HUES48 (cell line): ENCODE results near the gene JADE2.
"Not testable (repeated sequence)": the region's sequence is repeated elsewhere in the genome, so short reads cannot be mapped to it uniquely, and the experiment has no call there.

ENCODE experiments used
- H3K27ac ChIP-seq: one replicate; pipeline ENCODE4 v1.7.0; 2013; ENCODE audit warnings: low read depth, low read length, inconsistent platforms
- H3K27me3 ChIP-seq: 2 replicates; pipeline ENCODE4 v1.6.1; 2013; ENCODE audit warnings: mild to moderate bottlenecking, low read length; ENCODE audit not compliant: control insufficient read depth, insufficient read depth
- H3K36me3 ChIP-seq: 2 replicates; pipeline ENCODE4 v1.6.1; 2013; ENCODE audit warnings: low read length; ENCODE audit not compliant: control insufficient read depth, insufficient read depth
- H3K4me1 ChIP-seq: 2 replicates; pipeline ENCODE4 v1.6.1; 2013; ENCODE audit warnings: mild to moderate bottlenecking, low read length; ENCODE audit not compliant: control insufficient read depth, insufficient read depth
- H3K4me3 ChIP-seq: 2 replicates; pipeline ENCODE4 v1.5.1; 2013; ENCODE audit warnings: mild to moderate bottlenecking, low read depth, low read length
- H3K9ac ChIP-seq: 2 replicates; pipeline ENCODE4 v1.6.1; 2013; ENCODE audit warnings: mild to moderate bottlenecking, low read depth, low read length, moderate library complexity
- H3K9me3 ChIP-seq: 2 replicates; pipeline ENCODE4 v1.6.1; 2013; ENCODE audit warnings: low read length; ENCODE audit not compliant: control insufficient read depth, insufficient read depth

Gene JADE2

DNA sequence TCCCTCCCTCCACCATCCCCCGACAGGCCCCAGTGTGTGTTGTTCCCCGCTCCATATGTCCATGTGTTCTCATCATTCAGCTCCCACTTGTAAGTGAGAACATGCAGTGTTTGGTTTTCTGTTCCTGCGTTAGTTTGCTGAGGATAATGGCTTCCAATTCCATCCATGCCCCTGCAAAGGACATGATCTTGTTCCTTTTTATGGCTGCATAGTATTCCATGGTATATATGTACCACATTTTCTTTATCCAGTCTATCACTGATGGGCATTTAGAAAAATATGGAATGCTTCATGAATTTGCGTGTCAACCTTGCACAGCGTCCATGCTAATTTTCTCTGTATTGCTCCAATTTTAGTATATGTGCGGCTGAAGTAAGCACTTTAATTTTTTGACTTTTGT is 25.6 kb upstream of the JADE2 start:
- not testable (repeated sequence) for H3K27me3 ChIP-seq, H3K9ac ChIP-seq, H3K27ac ChIP-seq, H3K9me3 ChIP-seq, H3K36me3 ChIP-seq, H3K4me3 ChIP-seq, H3K4me1 ChIP-seq

DNA sequence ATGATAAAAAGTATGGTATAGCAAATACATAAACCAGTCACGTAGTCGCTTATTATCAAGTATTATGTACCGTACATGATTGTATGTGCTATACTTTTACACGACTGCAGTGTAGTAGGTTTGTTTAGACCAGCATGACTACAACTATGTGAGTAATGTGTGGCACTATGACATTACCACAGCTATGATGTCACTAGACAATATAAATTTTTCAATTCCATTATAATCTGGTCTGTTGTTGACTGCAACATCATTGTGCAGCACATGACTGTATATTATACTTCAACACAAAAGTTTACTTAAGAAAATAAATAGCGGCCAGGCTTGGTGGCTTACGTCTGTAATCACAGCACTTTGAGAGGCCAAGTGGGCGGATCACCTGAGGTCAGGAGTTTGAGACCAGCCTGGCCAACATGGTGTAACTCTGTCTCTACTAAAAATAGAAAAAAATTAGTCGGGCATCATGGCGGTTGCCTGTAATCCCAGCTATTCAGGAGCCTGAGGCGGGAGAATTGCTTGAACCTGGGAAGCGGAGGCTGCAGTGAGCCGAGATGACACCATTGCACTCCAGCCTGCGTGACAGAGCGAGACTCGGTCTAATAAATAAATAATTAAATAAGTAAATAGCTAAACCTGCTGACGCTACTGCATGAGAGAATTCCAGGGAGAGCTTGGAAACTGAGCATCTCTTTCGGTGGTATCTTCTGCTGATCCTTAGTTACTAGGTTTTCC is 24.6 kb upstream of the JADE2 start:
- no peak overlapping the region for H3K9ac ChIP-seq
- H3K27ac ChIP-seq = no peak overlapping the region
- H3K4me3 ChIP-seq = no peak overlapping the region
- H3K9me3 ChIP-seq = no peaks in the 10 kb centered on the region
- no peaks in the 10 kb centered on the region for H3K36me3 ChIP-seq
- H3K27me3 ChIP-seq = no peaks in the 10 kb centered on the region
- H3K4me1 ChIP-seq = peaks cover 9% of the 10 kb centered on the region

DNA sequence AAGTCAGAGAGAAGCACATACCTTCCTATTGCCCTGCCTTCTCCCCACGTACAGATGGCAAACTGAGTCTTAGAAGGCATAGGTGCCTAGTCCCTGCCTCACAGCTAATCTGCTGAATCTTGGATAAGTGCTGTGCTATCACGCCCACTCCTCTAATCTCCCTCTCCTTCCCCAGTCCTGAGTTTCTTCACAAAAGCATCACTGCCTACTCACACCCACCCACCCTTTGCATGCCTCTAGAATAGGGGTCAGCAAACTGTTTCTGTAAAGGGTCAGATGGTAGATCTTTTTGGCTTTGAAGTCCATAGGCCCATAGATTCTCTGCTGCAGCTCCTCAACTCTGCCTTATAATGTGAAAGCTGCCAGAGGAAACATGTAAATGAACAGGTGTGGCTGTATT is 23.2 kb upstream of the JADE2 start:
- no peaks in the 10 kb centered on the region for H3K27me3 ChIP-seq
- H3K9ac ChIP-seq = no peak overlapping the region
- peaks cover 23% of the 10 kb centered on the region for H3K4me1 ChIP-seq
- no peak overlapping the region for H3K27ac ChIP-seq
- no peaks in the 10 kb centered on the region for H3K9me3 ChIP-seq
- no peak overlapping the region for H3K4me3 ChIP-seq
- no peaks in the 10 kb centered on the region for H3K36me3 ChIP-seq

DNA sequence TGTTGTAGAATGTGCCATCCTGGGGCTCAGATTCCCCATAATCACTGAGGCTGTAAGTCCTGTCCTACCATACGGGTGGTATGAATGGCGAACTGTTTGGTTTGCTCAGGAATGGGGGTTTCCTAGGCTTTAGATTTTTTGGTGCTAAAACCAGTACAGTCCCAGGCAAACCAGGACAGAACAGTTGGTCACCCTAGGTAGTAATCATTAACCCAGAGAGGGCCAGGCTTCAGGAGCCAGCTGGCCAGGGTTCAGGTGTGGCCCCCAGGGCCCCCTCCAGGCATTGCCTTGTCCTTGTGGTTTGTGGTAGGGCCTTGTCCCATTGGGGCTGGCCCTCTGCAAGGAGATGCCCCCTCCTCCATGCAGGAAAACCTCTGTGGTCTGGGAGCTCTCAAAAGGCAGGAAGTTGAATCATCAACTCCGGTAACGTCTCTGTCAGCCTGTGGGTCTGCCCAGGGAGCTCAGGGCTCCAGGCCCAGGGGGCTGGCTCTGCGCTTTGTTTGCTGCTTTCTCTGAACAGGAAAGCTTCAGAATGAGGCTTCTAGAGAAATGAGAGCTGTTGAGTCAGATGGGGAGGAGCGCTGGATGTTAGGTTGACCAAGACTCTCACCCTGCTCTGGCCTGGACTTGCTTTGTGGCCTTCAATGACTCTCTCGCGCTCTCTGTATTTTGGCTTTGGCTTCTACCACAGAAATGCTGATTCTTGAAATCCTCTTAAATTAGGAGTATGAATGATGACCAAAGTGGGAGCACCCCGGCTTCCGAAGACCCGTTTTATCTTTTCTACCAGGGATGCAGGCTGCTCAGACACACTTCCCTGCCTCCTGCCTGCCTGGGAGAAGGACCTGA is 22.2 kb upstream of the JADE2 start:
- Histone ChIP-seq H3K9ac (0 out of 2 replicates have a peak overlapping the region, but pooled peaks have one; percentile 10), H3K27ac (peak overlapping the region; percentile 87), H3K9me3 (no peaks in the 10 kb centered on the region), H3K36me3 (no peaks in the 10 kb centered on the region), H3K4me3 (no peak overlapping the region), H3K4me1 (peaks cover 23% of the 10 kb centered on the region), H3K27me3 (no peaks in the 10 kb centered on the region)

DNA sequence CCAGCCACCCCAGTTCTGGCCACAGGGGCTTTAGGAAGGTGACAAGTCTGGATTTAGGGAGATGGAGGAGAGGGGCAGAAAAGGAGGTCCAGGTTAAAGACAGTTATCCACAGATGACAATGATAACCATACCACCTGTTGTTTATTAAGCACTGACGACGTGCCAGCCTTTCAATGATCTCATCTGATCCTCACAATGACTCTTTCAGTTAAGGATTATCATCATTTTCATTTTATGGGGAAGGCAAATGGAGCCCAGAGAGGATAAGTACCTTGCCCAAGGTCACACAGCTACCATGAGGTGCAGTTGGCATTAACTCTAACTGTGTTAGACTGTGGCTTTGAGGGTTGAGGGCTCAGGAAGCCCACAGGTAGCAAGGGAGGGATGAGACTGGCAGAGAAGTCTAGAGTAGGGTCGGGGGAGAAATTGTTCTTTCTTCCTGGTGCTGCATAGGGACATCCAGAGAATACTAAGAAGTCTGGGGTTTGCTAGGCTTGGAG is 21.5 kb upstream of the JADE2 start:
- no peak overlapping the region for H3K9ac ChIP-seq
- peaks cover 23% of the 10 kb centered on the region for H3K4me1 ChIP-seq
- no peaks in the 10 kb centered on the region for H3K36me3 ChIP-seq
- peak overlapping the region; percentile 87 for H3K27ac ChIP-seq
- no peaks in the 10 kb centered on the region for H3K27me3 ChIP-seq
- no peaks in the 10 kb centered on the region for H3K9me3 ChIP-seq
- H3K4me3 ChIP-seq = no peak overlapping the region

- Histone ChIP-seq H3K27me3 (no peaks in the 10 kb centered on the region), H3K4me1 (peaks cover 23% of the 10 kb centered on the region), H3K4me3 (no peak overlapping the region), H3K27ac (no peak overlapping the region), H3K36me3 (no peaks in the 10 kb centered on the region), H3K9me3 (no peaks in the 10 kb centered on the region), H3K9ac (no peak overlapping the region)
Observed at GRCh38 chr5:134504629-134505300, 20.7 kb upstream of the JADE2 start.

GRCh38 chr5:134506054-134507039 is 19.1 kb upstream of the JADE2 start:
- Histone ChIP-seq H3K27me3 (no peaks in the 10 kb centered on the region), H3K4me3 (no peak overlapping the region), H3K27ac (peak overlapping the region; percentile 53), H3K9me3 (no peaks in the 10 kb centered on the region), H3K4me1 (peaks cover 31% of the 10 kb centered on the region), H3K9ac (no peak overlapping the region), H3K36me3 (no peaks in the 10 kb centered on the region)

DNA sequence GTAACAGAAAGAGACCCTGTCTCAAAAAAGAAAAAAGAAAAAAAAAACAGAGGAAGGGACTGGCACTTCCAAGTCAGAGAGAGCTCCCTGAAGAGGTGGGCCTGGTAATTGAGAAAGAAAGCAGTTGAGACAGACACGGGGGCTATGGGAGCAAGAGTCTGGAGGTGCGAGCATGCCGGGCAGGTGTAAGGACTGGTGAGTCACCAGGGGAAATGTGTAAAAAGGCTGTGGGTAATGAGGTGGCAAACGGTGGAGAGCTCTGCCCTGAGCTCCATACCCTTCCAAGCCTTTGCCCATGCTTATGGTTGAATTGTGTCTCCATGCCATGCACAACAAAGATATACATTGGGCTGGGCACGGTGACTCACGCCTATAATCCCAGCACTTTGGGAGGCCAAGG is 18.0 kb upstream of the JADE2 start:
- peaks cover 42% of the 10 kb centered on the region for H3K4me1 ChIP-seq
- H3K27ac ChIP-seq = no peak overlapping the region
- H3K4me3 ChIP-seq = no peak overlapping the region
- H3K9me3 ChIP-seq = no peaks in the 10 kb centered on the region
- no peaks in the 10 kb centered on the region for H3K36me3 ChIP-seq
- H3K27me3 ChIP-seq = no peaks in the 10 kb centered on the region
- H3K9ac ChIP-seq = no peak overlapping the region

- H3K27ac ChIP-seq = no peak overlapping the region
- H3K4me3 ChIP-seq = no peak overlapping the region
- no peak overlapping the region for H3K9ac ChIP-seq
- H3K27me3 ChIP-seq = no peaks in the 10 kb centered on the region
- no peaks in the 10 kb centered on the region for H3K9me3 ChIP-seq
- H3K4me1 ChIP-seq = peaks cover 44% of the 10 kb centered on the region
- no peaks in the 10 kb centered on the region for H3K36me3 ChIP-seq
Observed at GRCh38 chr5:134508521-134509195, 16.8 kb upstream of the JADE2 start.
